ENCODE data around the gene C3orf22.

DNA sequence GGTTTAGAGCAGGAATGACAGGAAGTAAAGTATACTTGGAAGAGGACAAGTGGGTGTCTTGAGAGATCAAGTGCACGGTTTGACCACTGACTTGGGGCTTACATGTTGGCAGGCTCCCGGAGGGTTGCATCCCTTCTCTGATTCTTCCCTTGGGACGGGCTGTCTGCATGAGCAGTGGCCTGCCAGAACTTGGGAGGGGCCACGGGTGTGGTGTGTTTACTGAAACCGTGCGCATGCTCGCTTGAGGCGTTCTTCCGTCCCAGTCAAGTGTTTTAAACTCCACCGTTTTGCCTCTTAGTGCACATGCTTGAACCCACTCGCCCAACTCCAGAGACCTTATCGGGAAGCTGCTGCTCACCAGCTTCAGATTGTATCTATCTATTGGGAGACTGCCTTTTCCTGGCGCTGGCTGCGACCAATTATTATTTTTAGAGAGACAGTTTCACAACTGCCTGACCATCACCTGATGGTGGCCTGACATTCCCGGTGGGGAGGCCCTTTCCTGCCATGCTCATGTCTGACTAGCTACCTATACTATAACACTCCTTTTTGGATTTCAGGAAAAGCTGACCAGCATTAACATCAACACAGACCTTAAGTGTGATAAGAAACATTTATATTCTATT lies 14.9 kb upstream of the C3orf22 start:
- TF ChIP-seq, protein P1, sequence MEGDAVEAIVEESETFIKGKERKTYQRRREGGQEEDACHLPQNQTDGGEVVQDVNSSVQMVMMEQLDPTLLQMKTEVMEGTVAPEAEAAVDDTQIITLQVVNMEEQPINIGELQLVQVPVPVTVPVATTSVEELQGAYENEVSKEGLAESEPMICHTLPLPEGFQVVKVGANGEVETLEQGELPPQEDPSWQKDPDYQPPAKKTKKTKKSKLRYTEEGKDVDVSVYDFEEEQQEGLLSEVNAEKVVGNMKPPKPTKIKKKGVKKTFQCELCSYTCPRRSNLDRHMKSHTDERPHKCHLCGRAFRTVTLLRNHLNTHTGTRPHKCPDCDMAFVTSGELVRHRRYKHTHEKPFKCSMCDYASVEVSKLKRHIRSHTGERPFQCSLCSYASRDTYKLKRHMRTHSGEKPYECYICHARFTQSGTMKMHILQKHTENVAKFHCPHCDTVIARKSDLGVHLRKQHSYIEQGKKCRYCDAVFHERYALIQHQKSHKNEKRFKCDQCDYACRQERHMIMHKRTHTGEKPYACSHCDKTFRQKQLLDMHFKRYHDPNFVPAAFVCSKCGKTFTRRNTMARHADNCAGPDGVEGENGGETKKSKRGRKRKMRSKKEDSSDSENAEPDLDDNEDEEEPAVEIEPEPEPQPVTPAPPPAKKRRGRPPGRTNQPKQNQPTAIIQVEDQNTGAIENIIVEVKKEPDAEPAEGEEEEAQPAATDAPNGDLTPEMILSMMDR (IDR thresholded peaks at IDR 0.05; ENCODE audit: low read length) = no peak
- TF ChIP-seq EZH2phosphoT487 (IDR thresholded peaks at IDR 0.05; ENCODE audit: low read length) (no peak), EZH2 (optimal IDR thresholded peaks at IDR 0.05; ENCODE audit: low read depth, low read length) (no peak)
